H1 (cell line): ENCODE results near the gene S100PBP. TPM values are rescaled to one million over a fixed set of nuclear protein-coding genes. Genes with fewer than 3 reads are reported as not detected.

Experiments used
- CTCF ChIA-PET: fragments of 300-600 bp; sonication (Branson Sonifier 250); formaldehyde crosslinking; loops from one replicate; lab custom pipeline; 2021; ENCODE audit not compliant: partially characterized antibody; lab: Charles Lee
- POLR2A ChIA-PET: fragments of 300-600 bp; sonication (Branson Sonifier 250); formaldehyde crosslinking; loops from one replicate; lab custom pipeline; 2021; ENCODE audit warnings: inconsistent platforms; ENCODE audit not compliant: partially characterized antibody; lab: Charles Lee
- DNase-seq, 2 experiments: peaks; one replicate each; pipeline versions ENCODE4 v3.0.0 to v3.0.0-alpha.2; 2010 to 2022; ENCODE audit warnings: low spot score in 2 of 2, low read depth in 1 of 2, mixed read lengths in 1 of 2
- FAIRE-seq: peaks from 2 replicates; lab custom pipeline; 2011; peaks lifted over from hg19 to GRCh38; lab: Jason Lieb, UNC
- H2AFZ ChIP-seq: 2 replicates; pipeline ENCODE4 v1.8.1; 2012; ENCODE audit warnings: low read length, inconsistent platforms
- H2AK5ac ChIP-seq: 2 replicates; pipeline ENCODE4 v1.6.1; 2013; ENCODE audit warnings: low read depth, low read length
- H2BK120ac ChIP-seq: replicated peaks from 2 replicates; pipeline ENCODE3; 2013; ENCODE audit warnings: low read depth, low read length, inconsistent platforms
- H2BK12ac ChIP-seq: 2 replicates; pipeline ENCODE4 v1.6.1; 2013; ENCODE audit warnings: low read depth, low read length
- H2BK15ac ChIP-seq: 2 replicates; pipeline ENCODE4 v1.6.1; 2013; ENCODE audit warnings: low read length
- H2BK20ac ChIP-seq: 2 replicates; pipeline ENCODE4 v1.6.1; 2013; ENCODE audit warnings: low read length
- H2BK5ac ChIP-seq: 2 replicates; pipeline ENCODE4 v1.6.1; 2013; ENCODE audit warnings: low read depth, low read length
- H3K14ac ChIP-seq: 2 replicates; pipeline ENCODE4 v1.6.1; 2013; ENCODE audit warnings: inconsistent platforms; ENCODE audit not compliant: insufficient read length
- H3K18ac ChIP-seq: 2 replicates; pipeline ENCODE4 v1.6.1; 2013; ENCODE audit warnings: low read length; ENCODE audit errors: extremely low read depth
- H3K23ac ChIP-seq: 2 replicates; pipeline ENCODE4 v1.6.1; 2013; ENCODE audit warnings: inconsistent platforms; ENCODE audit not compliant: insufficient read length
- H3K23me2 ChIP-seq: 2 replicates; pipeline ENCODE4 v1.6.1; 2013; ENCODE audit warnings: low read depth, low read length
- H3K27ac ChIP-seq: 2 replicates; pipeline ENCODE4 v1.6.1; 2011; ENCODE audit warnings: low read depth, low read length, inconsistent platforms
- H3K27me3 ChIP-seq, 4 experiments: replicated peaks in 1 of 4; 1 replicate in 1 of 4; 2 replicates in 3 of 4; pipeline versions ENCODE4 v1.6.1 to v1.8.1; 2011 to 2013; ENCODE audit warnings: low read length in 3 of 4, mild to moderate bottlenecking in 3 of 4, inconsistent platforms in 2 of 4, mixed read lengths in 2 of 4, moderate library complexity in 1 of 4; ENCODE audit not compliant: control insufficient read depth in 3 of 4, insufficient read depth in 3 of 4; ENCODE audit errors: extremely low read depth in 1 of 4
- H3K36me3 ChIP-seq, 4 experiments: 2 replicates each; pipeline versions ENCODE4 v1.6.1 to v1.8.1; 2011 to 2013; ENCODE audit warnings: mild to moderate bottlenecking in 4 of 4, low read length in 3 of 4, moderate library complexity in 2 of 4, control low read depth in 1 of 4, inconsistent platforms in 1 of 4; ENCODE audit not compliant: insufficient read depth in 4 of 4, control insufficient read depth in 2 of 4
- H3K4ac ChIP-seq: replicated peaks from 2 replicates; pipeline ENCODE3; 2013; ENCODE audit warnings: low read length, low read depth, mixed read lengths, inconsistent platforms; ENCODE audit not compliant: insufficient read length
- H3K4me1 ChIP-seq, 4 experiments: replicated peaks in 1 of 4; 1 replicate in 1 of 4; 2 replicates in 3 of 4; pipeline versions ENCODE4 v1.6.1 to v1.8.1; 2011 to 2013; ENCODE audit warnings: low read length in 3 of 4, inconsistent platforms in 2 of 4, mixed read lengths in 1 of 4; ENCODE audit not compliant: insufficient read depth in 4 of 4, control insufficient read depth in 3 of 4
- H3K4me2 ChIP-seq, 2 experiments: 2 replicates each; pipeline versions ENCODE4 v1.6.1 to v1.8.1; 2011 to 2013; ENCODE audit warnings: low read depth in 2 of 2, low read length in 2 of 2, control low read depth in 1 of 2, inconsistent platforms in 1 of 2, mild to moderate bottlenecking in 1 of 2; ENCODE audit not compliant: insufficient read depth in 1 of 2
- H3K4me3 ChIP-seq, 4 experiments: fragments of 200-600, 300-600 bp in 1 of 4; sonication (generic), shearing (Covaris generic), sonication (Bioruptor Twin) in 1 of 4; 2 replicates each; pipeline versions ENCODE4 v1.5.1 to v1.8.1; 2011 to 2016; ENCODE audit warnings: low read length in 4 of 4, low read depth in 3 of 4, control low read depth in 2 of 4, inconsistent platforms in 2 of 4, mild to moderate bottlenecking in 2 of 4, mixed read lengths in 1 of 4, moderate library complexity in 1 of 4; ENCODE audit not compliant: insufficient read depth in 2 of 4; ENCODE audit errors: extremely low read depth in 1 of 4
- H3K56ac ChIP-seq: replicated peaks from 2 replicates; pipeline ENCODE3; 2013; ENCODE audit warnings: low read depth, mild to moderate bottlenecking, mixed read lengths, low read length, inconsistent platforms; ENCODE audit not compliant: insufficient read length
- H3K79me1 ChIP-seq: 2 replicates; pipeline ENCODE4 v1.6.1; 2013; ENCODE audit warnings: low read depth, low read length, control low read depth
- H3K79me2 ChIP-seq, 2 experiments: 2 replicates each; pipeline versions ENCODE4 v1.6.1 to v1.8.1; 2012 to 2013; ENCODE audit warnings: low read length in 2 of 2, mild to moderate bottlenecking in 2 of 2, inconsistent platforms in 1 of 2; ENCODE audit not compliant: insufficient read depth in 2 of 2, control insufficient read depth in 1 of 2
- H3K9ac ChIP-seq, 4 experiments: replicated peaks in 1 of 4; 1 replicate in 1 of 4; 2 replicates in 3 of 4; pipeline versions ENCODE4 v1.6.1 to v1.8.1; 2011 to 2013; ENCODE audit warnings: low read depth in 3 of 4, low read length in 3 of 4, control low read depth in 2 of 4, mild to moderate bottlenecking in 2 of 4, moderate library complexity in 2 of 4, inconsistent platforms in 1 of 4; ENCODE audit errors: extremely low read depth in 1 of 4
- H3K9me3 ChIP-seq, 2 experiments: 2 replicates each; pipeline versions ENCODE4 v1.6.1 to v1.8.1; 2012 to 2013; ENCODE audit warnings: mild to moderate bottlenecking in 2 of 2, moderate library complexity in 2 of 2, control low read depth in 1 of 2, inconsistent platforms in 1 of 2, low read depth in 1 of 2, low read length in 1 of 2, mixed read lengths in 1 of 2; ENCODE audit not compliant: insufficient read depth in 2 of 2
- H4K20me1 ChIP-seq, 2 experiments: replicated peaks in 1 of 2; 2 replicates each; pipeline versions ENCODE3 to v1.8.1; 2011 to 2013; ENCODE audit warnings: inconsistent platforms in 2 of 2, low read length in 2 of 2, mild to moderate bottlenecking in 1 of 2; ENCODE audit not compliant: insufficient read depth in 2 of 2, control insufficient read depth in 1 of 2
- H4K5ac ChIP-seq: 2 replicates; pipeline ENCODE4 v1.6.1; 2013; ENCODE audit warnings: low read length, low read depth, mixed read lengths, inconsistent platforms; ENCODE audit not compliant: insufficient read length
- H4K8ac ChIP-seq: 2 replicates; pipeline ENCODE4 v1.8.0; 2013; ENCODE audit warnings: mild to moderate bottlenecking, moderate library complexity, low read length, inconsistent platforms; ENCODE audit not compliant: insufficient read depth; ENCODE audit errors: extremely low read depth
- H4K91ac ChIP-seq: replicated peaks from 2 replicates; pipeline ENCODE3; 2013; ENCODE audit warnings: low read length, mixed read lengths, inconsistent platforms; ENCODE audit not compliant: insufficient read length
- ASH2L ChIP-seq: fragments of 200-600, 300-600 bp; sonication (generic); IDR thresholded peaks from one replicate; pipeline ENCODE4 v1.7.1; 2017; ENCODE audit warnings: low read length
- BCL11A ChIP-seq, 2 experiments: IDR thresholded peaks; one replicate each; pipeline ENCODE4 v1.6.1; 2011; ENCODE audit warnings: low read depth in 2 of 2, low read length in 2 of 2, mild to moderate bottlenecking in 2 of 2
- JUN ChIP-seq: IDR thresholded peaks from 2 replicates; pipeline ENCODE4 v1.6.1; 2011; ENCODE audit warnings: low read depth, mild to moderate bottlenecking, improper control_type of control experiment, low read length
- RBBP5 ChIP-seq: IDR thresholded peaks from 2 replicates; pipeline ENCODE4 v1.7.1; 2012; ENCODE audit warnings: low read depth, mild to moderate bottlenecking, inconsistent platforms, low read length, moderate library complexity, borderline replicate concordance
- WGBS, 2 experiments: shearing (Covaris generic) in 1 of 2; methylation state at CpG; one replicate each; pipeline versions ENCODE4 v1.1.6 to v1.1.7; 2013 to 2015; ENCODE audit warnings: low lambda C conversion rate in 2 of 2, mixed read lengths in 2 of 2, inconsistent platforms in 1 of 2, low coverage in 1 of 2, missing lambda C conversion rate in 1 of 2; ENCODE audit not compliant: insufficient replicate concordance in 2 of 2, insufficient coverage in 1 of 2, insufficient read length in 1 of 2; ENCODE audit errors: extremely low coverage in 1 of 2, missing lambda C conversion rate in 1 of 2; 5-methylcytosine and 5-hydroxymethylcytosine counted together
- polyA plus RNA-seq, 7 experiments: library from polyadenylated mRNA; depleted of rRNA in 3 of 7; stranded (reverse) in 5 of 7; unstranded in 2 of 7; fragments of >200 nt in 5 of 7; fragments of 200-250 nt in 2 of 7; gene quantifications; 1 replicate in 5 of 7; 2 replicates in 1 of 7; 4 replicates in 1 of 7; pipeline versions ENCODE4 v1.2.1 to v1.2.3, GENCODE V29; 2011 to 2013; ENCODE audit warnings: missing spikeins in 2 of 7, mixed read lengths in 2 of 7
- total RNA-seq: library from RNA; stranded (reverse); fragmentation: NEBNext Ultra II Directional; extraction: Animal tissue kit (Norgen Biotek cat#: 25700); gene quantifications from 2 replicates; pipeline ENCODE4 v1.2.1, GENCODE V29; 2021
- TF ChIP-seq, protein P1 (sequence below): IDR thresholded peaks from 2 replicates; pipeline ENCODE4 v1.6.1; 2012; ENCODE audit warnings: inconsistent platforms

Gene S100PBP
- total and polyA plus RNA-seq, 2 of the 8 experiments (the other 6 are each of a cell fraction or from before 2014, with no cell fraction given), result 43.8 to 68.3 TPM

DNA sequence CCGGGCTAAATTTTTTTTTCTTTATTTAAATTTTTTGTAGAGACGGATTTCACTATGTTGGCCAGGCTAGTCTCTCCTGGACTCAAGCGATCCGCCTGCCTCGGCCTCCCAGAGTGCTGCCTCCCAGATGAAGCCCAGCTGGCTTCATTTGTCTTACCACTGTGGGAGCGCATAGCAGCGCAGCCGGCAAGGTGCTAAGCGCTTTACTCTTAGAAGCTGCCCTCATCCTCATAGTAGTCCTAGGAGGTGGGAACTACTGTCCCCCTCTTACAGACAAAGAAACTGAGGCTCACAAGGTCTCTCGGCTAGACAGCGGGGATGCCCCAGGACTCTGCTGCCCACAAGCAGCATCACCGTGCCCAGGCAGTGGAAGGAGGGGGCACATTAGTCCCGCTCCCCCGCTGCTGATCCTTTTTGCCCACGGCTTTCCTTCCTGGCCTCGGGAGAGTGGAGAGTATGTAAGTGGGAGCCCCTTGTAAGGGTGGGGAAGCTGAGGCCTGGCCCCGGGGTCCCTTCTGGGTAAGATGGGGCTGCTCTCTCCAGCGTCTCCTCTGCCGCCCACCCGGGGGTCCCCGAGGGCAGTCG lies 83.0 kb downstream of the S100PBP start:
- Histone ChIP-seq H4K8ac (0 out of 2 replicates have a peak overlapping the region, but pooled peaks have one; percentile 22), H3K4me1 (peaks cover 0 to 11% (median 8%) of the 10 kb centered on the region in 4 experiments; a peak in 6 of 7 replicates), H3K4me2 (peak overlapping the region; percentile 73 to 83), H2BK120ac (no peak overlapping the region), H2BK20ac (no peak overlapping the region), H3K56ac (no peak overlapping the region), H3K14ac (no peak overlapping the region), H2BK5ac (no peak overlapping the region), H3K79me2 (no peaks in the 10 kb centered on the region), H3K9me3 (no peaks in the 10 kb centered on the region), H4K20me1 (peaks cover 2 to 4% of the 10 kb centered on the region in 2 experiments), H3K23me2 (peaks cover 11% of the 10 kb centered on the region; the same call in 1 of the 2 replicates), H3K4ac (no peak overlapping the region), H4K5ac (no peak overlapping the region), H2BK12ac (peak overlapping the region; percentile 68; the same call in 1 of the 2 replicates), H3K36me3 (no peaks in the 10 kb centered on the region), H2AFZ (no peak overlapping the region), H2BK15ac (peak overlapping the region; percentile 72; the same call in 1 of the 2 replicates), H3K4me3 (peak overlapping the region; percentile 36 to 67 (median 42)), H3K9ac (no peak overlapping the region), H2AK5ac (peak overlapping the region; percentile 75; the same call in 1 of the 2 replicates), H3K23ac (no peak overlapping the region), H3K79me1 (no peaks in the 10 kb centered on the region), H3K27me3 (peaks cover 14 to 40% (median 34%) of the 10 kb centered on the region in 4 experiments), H3K18ac (peak overlapping the region; percentile 48; the same call in 1 of the 2 replicates), H3K27ac (no peak overlapping the region), H4K91ac (no peak overlapping the region)
- peak; percentile 8 for TF ChIP-seq ASH2L
- TF ChIP-seq BCL11A (IDR thresholded peaks at IDR 0.05; ENCODE audit: low read depth in 2 of 2, low read length in 2 of 2), result no peak
- no peak for TF ChIP-seq JUN
- TF ChIP-seq, protein P1, sequence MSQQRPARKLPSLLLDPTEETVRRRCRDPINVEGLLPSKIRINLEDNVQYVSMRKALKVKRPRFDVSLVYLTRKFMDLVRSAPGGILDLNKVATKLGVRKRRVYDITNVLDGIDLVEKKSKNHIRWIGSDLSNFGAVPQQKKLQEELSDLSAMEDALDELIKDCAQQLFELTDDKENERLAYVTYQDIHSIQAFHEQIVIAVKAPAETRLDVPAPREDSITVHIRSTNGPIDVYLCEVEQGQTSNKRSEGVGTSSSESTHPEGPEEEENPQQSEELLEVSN, result no peak
- no peak for TF ChIP-seq RBBP5
- ChIA-PET CTCF (interaction anchor here (0.9 to 16.6 kb wide), 7 partner anchors 9 to 188 kb away, joined by 3 to 382 read pairs (median 6); partner anchors contain the start of genes FNDC5 and HPCA), POLR2A (interaction anchor here (0.7 to 1.1 kb wide), 2 partner anchors 181 to 500 kb away, joined by 3 read pairs; partner anchors contain the start of gene AZIN2)
- 27% methylated on average over 22 of the region's 22 CpGs; no CpG with 5 or more reads in 1 of the 2 experiments for WGBS, 2 experiments
- FAIRE-seq (no peak), DNase-seq (peak in 1 of 2 experiments; percentile 50)
